K562 (cell line): ENCODE data around the gene RBL1. TPM values are rescaled to one million over a fixed set of nuclear protein-coding genes. Genes with fewer than 3 reads are reported as not detected.

Experiments used
- ATAC-seq: fragments of 200-7000 bp; cut with Tn5 transposase; 3 replicates; pipeline ENCODE4 v1.9.1; 2020; ENCODE audit warnings: moderate library complexity
- BruUV-seq: library from RNA; stranded (reverse); fragments of 400-500 nt; replicated peaks from 2 replicates; lab custom pipeline; 2021; lab: Mats Ljungman, UMichigan
- CTCF ChIA-PET: fragments of 300-600 bp; formaldehyde crosslinking; extraction: SDS; loops from one replicate; lab custom pipeline; 2021; ENCODE audit warnings: low intra/inter-chr PET ratio; lab: Yijun Ruan, JAX
- POLR2A ChIA-PET: fragments of 300-600, 350-650 bp; sonication (Branson Sonifier 250); formaldehyde crosslinking; extraction: SDS; loops from one replicate; lab custom pipeline; 2021; ENCODE audit warnings: antibody characterized with exemption, inconsistent platforms; lab: Yijun Ruan, JAX
- DNase-seq, 4 experiments: peaks; one replicate each; pipeline versions ENCODE4 v3.0.0 to v3.0.0-alpha.2; 2011 to 2018; ENCODE audit warnings: low spot score in 3 of 4, mixed read lengths in 3 of 4; ENCODE audit errors: extremely low read depth in 1 of 4
- FAIRE-seq: peaks from 2 replicates; lab custom pipeline; 2011; peaks lifted over from hg19 to GRCh38; lab: Jason Lieb, UNC
- H2AFZ ChIP-seq: 2 replicates; pipeline ENCODE4 v1.6.0; 2011; ENCODE audit warnings: low read depth, low read length, control low read depth, inconsistent platforms
- H3K27ac ChIP-seq: fragments of 200-600 bp; 3 replicates; pipeline ENCODE4 v1.8.0; 2011; ENCODE audit warnings: low read depth, mild to moderate bottlenecking, control low read depth, inconsistent platforms, low read length, moderate library complexity, mixed read lengths; ENCODE audit errors: extremely low read depth
- H3K27me3 ChIP-seq, 2 experiments: fragments of 300-600 bp in 1 of 2; 2 replicates in 1 of 2; 3 replicates in 1 of 2; pipeline versions ENCODE4 v1.6.0 to v1.8.0; 2011; ENCODE audit warnings: inconsistent platforms in 2 of 2, low read length in 2 of 2, mild to moderate bottlenecking in 1 of 2, mixed read lengths in 1 of 2, moderate library complexity in 1 of 2; ENCODE audit not compliant: control insufficient read depth in 2 of 2, insufficient read depth in 2 of 2
- H3K36me3 ChIP-seq: fragments of 300-600 bp; 3 replicates; pipeline ENCODE4 v1.8.0; 2011; ENCODE audit warnings: mild to moderate bottlenecking, low read length, inconsistent platforms; ENCODE audit not compliant: control insufficient read depth, insufficient read depth
- H3K4me1 ChIP-seq, 2 experiments: fragments of 200-600 bp in 1 of 2; replicated peaks in 1 of 2; 2 replicates in 1 of 2; 3 replicates in 1 of 2; pipeline versions ENCODE4 v1.5.1 to v1.8.0; 2011; ENCODE audit warnings: inconsistent platforms in 2 of 2, low read length in 2 of 2, mild to moderate bottlenecking in 1 of 2, mixed read lengths in 1 of 2, moderate library complexity in 1 of 2; ENCODE audit not compliant: control insufficient read depth in 2 of 2, insufficient read depth in 2 of 2
- H3K4me2 ChIP-seq: 2 replicates; pipeline ENCODE4 v1.6.1; 2011; ENCODE audit warnings: low read length, control low read depth, inconsistent platforms, mixed read lengths; ENCODE audit not compliant: insufficient read depth
- H3K4me3 ChIP-seq: fragments of 200-600 bp; sonication (generic), shearing (Covaris generic); 2 replicates; pipeline ENCODE4 v1.5.1; 2016; ENCODE audit warnings: control low read depth, inconsistent platforms
- H3K79me2 ChIP-seq: fragments of 200-600 bp; 3 replicates; pipeline ENCODE4 v1.8.0; 2011; ENCODE audit warnings: low read length, inconsistent platforms; ENCODE audit not compliant: control insufficient read depth, insufficient read depth
- H3K9ac ChIP-seq, 2 experiments: 2 replicates each; pipeline versions ENCODE4 v1.6.0 to v1.6.1; 2011; ENCODE audit warnings: low read depth in 2 of 2, low read length in 2 of 2, control low read depth in 1 of 2, inconsistent platforms in 1 of 2, mild to moderate bottlenecking in 1 of 2, mixed read lengths in 1 of 2; ENCODE audit not compliant: insufficient read depth in 1 of 2
- H3K9me1 ChIP-seq: one replicate; pipeline ENCODE4 v1.6.0; 2011; ENCODE audit warnings: inconsistent platforms, mild to moderate bottlenecking, low read length, moderate library complexity; ENCODE audit not compliant: control insufficient read depth, insufficient read depth
- H3K9me3 ChIP-seq: replicated peaks from 2 replicates; pipeline ENCODE4 v1.5.1; 2011; ENCODE audit warnings: low read depth, low read length, inconsistent platforms; ENCODE audit not compliant: control insufficient read depth, insufficient read depth
- H4K20me1 ChIP-seq: replicated peaks from 2 replicates; pipeline ENCODE4 v1.6.1; 2011; ENCODE audit warnings: low read length, inconsistent platforms, mixed read lengths; ENCODE audit not compliant: control insufficient read depth, insufficient read depth
- HDAC3 ChIP-seq: fragments of 450-650 bp; IDR thresholded peaks from 2 replicates; pipeline ENCODE4 v1.6.1; 2018; ENCODE audit warnings: borderline replicate concordance, mild to moderate bottlenecking, moderate library complexity; ENCODE audit not compliant: partially characterized antibody
- PKNOX1 ChIP-seq: fragments of 450-650 bp; IDR thresholded peaks from 2 replicates; pipeline ENCODE4 v1.6.1; 2016
- RAD51 ChIP-seq: fragments of 450-650 bp; IDR thresholded peaks from 2 replicates; pipeline ENCODE4 v1.7.1; 2016; ENCODE audit warnings: low read depth, mild to moderate bottlenecking, borderline replicate concordance
- ZFX ChIP-seq: sonication (generic); formaldehyde crosslinking; IDR thresholded peaks from 2 replicates; pipeline ENCODE4 v1.8.0; 2022; ENCODE audit warnings: mild to moderate bottlenecking, missing genetic modification reagents, moderate library complexity
- WGBS: fragments of 100-300 bp; shearing (Covaris generic); methylation state at CpG from one replicate; pipeline ENCODE4 v1.1.6; 2016; ENCODE audit warnings: low coverage, mixed read lengths; ENCODE audit not compliant: insufficient coverage; ENCODE audit errors: missing lambda C conversion rate; 5-methylcytosine and 5-hydroxymethylcytosine counted together
- in situ Hi-C: fragments of 300-500 bp; cut with MboI; formaldehyde crosslinking; loops from 4 replicates; pipeline ENCODE4 v1.15.0; 2018; ENCODE audit warnings: inconsistent platforms, mixed read lengths
- intact Hi-C: fragments of 100-400 bp; cut with micrococcal nuclease; formaldehyde crosslinking; loops from 2 replicates; pipeline ENCODE4 v1.14.2; 2022
- polyA plus RNA-seq, 8 experiments: library from polyadenylated mRNA; depleted of rRNA in 4 of 8; stranded (reverse) in 5 of 8; unstranded in 3 of 8; fragments of >200 nt; fragmentation: Nextera tagmentation in 2 of 8; fragmentation: Illumina TruSeq in 1 of 8; extraction: Ambion mirVana in 2 of 8; extraction: Trizol in 1 of 8; gene quantifications; 2 replicates each; pipeline versions ENCODE4 v1.2.1 to v1.2.3, GENCODE V29; 2011 to 2014; ENCODE audit warnings: inconsistent platforms in 1 of 8, missing spikeins in 1 of 8
- total RNA-seq, 7 experiments: library from RNA; depleted of rRNA in 6 of 7; stranded (reverse); fragments of >200 nt in 6 of 7; fragmentation: Illumina TruSeq in 2 of 7; extraction: Trizol in 2 of 7; gene quantifications; 2 replicates each; pipeline versions ENCODE4 v1.2.1 to v1.2.3, GENCODE V29; 2011 to 2021; ENCODE audit warnings: low replicate concordance in 1 of 7

RBL1 gene
- total and polyA plus RNA-seq, 9 of the 15 experiments (the other 6 are each of a cell fraction or from before 2014, with no cell fraction given) = 4.0 to 25.9 (median 15.6) TPM

- DNase-seq = no peak
- H3K36me3 ChIP-seq = peaks cover 35% of the 10 kb centered on the region; the same call in 1 of the 3 replicates
- TF ChIP-seq HDAC3 (no peak), RAD51 (no peak), PKNOX1 (peak; percentile 64; the same call in 1 of the 2 replicates), ZFX (CRISPR knock-in tag) (0 out of 2 replicates have a peak, but pooled peaks have one; percentile 19)
- POLR2A ChIA-PET = interaction anchor here (0.7 to 0.8 kb wide), 2 partner anchors 19 to 117 kb away, joined by 3 to 4 read pairs; no protein-coding TSS in a partner anchor
- FAIRE-seq = no peak
- H3K27me3 ChIP-seq = no peaks in the 10 kb centered on the region
- H3K9ac ChIP-seq = no peak overlapping the region
- peaks cover 51% of the 10 kb centered on the region for H3K79me2 ChIP-seq
- no peak for ATAC-seq
- H3K4me2 ChIP-seq = no peak overlapping the region
- 0 out of 2 replicates have a peak, but pooled peaks cover 4% of the 10 kb centered on the region for H3K9me3 ChIP-seq
- H2AFZ ChIP-seq = no peak overlapping the region
- no peaks in the 10 kb centered on the region for H3K9me1 ChIP-seq
- intact Hi-C loops = no loop called here
- H3K4me3 ChIP-seq = no peak overlapping the region
- CTCF ChIA-PET = no interaction called here
- WGBS = 86% methylated on average over 16 of the region's 17 CpGs
- H3K4me1 ChIP-seq = no peaks in the 10 kb centered on the region; a peak in 2 of 5 replicates
- no TSS peak for BruUV-seq
- H3K27ac ChIP-seq = no peak overlapping the region
- no peaks in the 10 kb centered on the region; the same call in 1 of the 2 replicates for H4K20me1 ChIP-seq
- in situ Hi-C loops = no loop called here
These were observed 23.3 kb downstream of the RBL1 start for GRCh38 chr20:37072293-37073196.
